Small intestine (tissue), 7 donors: Measurements from ENCODE around the gene CHCHD4. TPM values are rescaled to one million over a fixed set of nuclear protein-coding genes. Genes with fewer than 3 reads are reported as not detected.
"Not testable (repeated sequence)": the region's sequence is repeated elsewhere in the genome, so short reads cannot be mapped to it uniquely, and the experiment has no call there.

ENCODE experiments used
- DNase-seq, 2 donors: peaks; one replicate each; pipeline versions ENCODE4 v3.0.0 to v3.0.0-alpha.2; 2013
- FAIRE-seq: peaks from 2 replicates; lab custom pipeline; 2012; peaks lifted over from hg19 to GRCh38; lab: Jason Lieb, UNC
- H3K27ac ChIP-seq, 3 donors: one replicate each; pipeline ENCODE4 v1.5.1; 2013; ENCODE audit warnings: low read length in 2 of 3, mild to moderate bottlenecking in 2 of 3, control low read depth in 1 of 3, inconsistent platforms in 1 of 3, low read depth in 1 of 3, moderate library complexity in 1 of 3
- H3K27me3 ChIP-seq, 3 donors: one replicate each; pipeline ENCODE4 v1.6.1; 2013; ENCODE audit warnings: low read length in 3 of 3, inconsistent platforms in 1 of 3; ENCODE audit not compliant: control insufficient read depth in 3 of 3, insufficient read depth in 3 of 3
- H3K36me3 ChIP-seq, 3 donors: one replicate each; pipeline ENCODE4 v1.6.1; 2013; ENCODE audit warnings: low read length in 3 of 3, inconsistent platforms in 1 of 3, low read depth in 1 of 3, mild to moderate bottlenecking in 1 of 3, moderate library complexity in 1 of 3; ENCODE audit not compliant: control insufficient read depth in 3 of 3, insufficient read depth in 2 of 3
- H3K4me1 ChIP-seq, 3 donors: one replicate each; pipeline ENCODE4 v1.6.1; 2013; ENCODE audit warnings: low read length in 2 of 3, inconsistent platforms in 1 of 3, low read depth in 1 of 3, mild to moderate bottlenecking in 1 of 3, moderate library complexity in 1 of 3; ENCODE audit not compliant: control insufficient read depth in 3 of 3, insufficient read depth in 2 of 3
- H3K4me3 ChIP-seq, 3 donors: one replicate each; pipeline ENCODE4 v1.5.1; 2013; ENCODE audit warnings: low read length in 3 of 3, control low read depth in 1 of 3, inconsistent platforms in 1 of 3, low read depth in 1 of 3, mild to moderate bottlenecking in 1 of 3, moderate library complexity in 1 of 3
- H3K9me3 ChIP-seq, 2 donors: one replicate each; pipeline ENCODE4 v1.6.1; 2013; ENCODE audit warnings: low read depth in 1 of 2, low read length in 1 of 2; ENCODE audit not compliant: control insufficient read depth in 2 of 2, insufficient read depth in 1 of 2
- WGBS, 3 donors: extraction: QIAGEN DNeasy Blood & Tissue Kit; methylation state at CpG; one replicate each; pipeline ENCODE4 v1.1.7; 2013; 5-methylcytosine and 5-hydroxymethylcytosine counted together
- polyA plus RNA-seq, 4 donors: library from polyadenylated mRNA; stranded (reverse) in 3 of 4; unstranded in 1 of 4; fragments of 200-250 nt in 3 of 4; fragments of 120-200 nt in 1 of 4; gene quantifications; one replicate each; pipeline versions ENCODE4 v1.2.1 to v1.2.3, GENCODE V29; 2013
- donor health status: healthy with polysubstance abuse.
- donor health status: control.
- donor health status: control.
- donor health status: Bipolar disorder and iron deficiency.
- donor health status: healthy.

CHCHD4 gene
- polyA plus RNA-seq, 4 donors: 15.9 to 42.3 (median 26.5) TPM

DNA sequence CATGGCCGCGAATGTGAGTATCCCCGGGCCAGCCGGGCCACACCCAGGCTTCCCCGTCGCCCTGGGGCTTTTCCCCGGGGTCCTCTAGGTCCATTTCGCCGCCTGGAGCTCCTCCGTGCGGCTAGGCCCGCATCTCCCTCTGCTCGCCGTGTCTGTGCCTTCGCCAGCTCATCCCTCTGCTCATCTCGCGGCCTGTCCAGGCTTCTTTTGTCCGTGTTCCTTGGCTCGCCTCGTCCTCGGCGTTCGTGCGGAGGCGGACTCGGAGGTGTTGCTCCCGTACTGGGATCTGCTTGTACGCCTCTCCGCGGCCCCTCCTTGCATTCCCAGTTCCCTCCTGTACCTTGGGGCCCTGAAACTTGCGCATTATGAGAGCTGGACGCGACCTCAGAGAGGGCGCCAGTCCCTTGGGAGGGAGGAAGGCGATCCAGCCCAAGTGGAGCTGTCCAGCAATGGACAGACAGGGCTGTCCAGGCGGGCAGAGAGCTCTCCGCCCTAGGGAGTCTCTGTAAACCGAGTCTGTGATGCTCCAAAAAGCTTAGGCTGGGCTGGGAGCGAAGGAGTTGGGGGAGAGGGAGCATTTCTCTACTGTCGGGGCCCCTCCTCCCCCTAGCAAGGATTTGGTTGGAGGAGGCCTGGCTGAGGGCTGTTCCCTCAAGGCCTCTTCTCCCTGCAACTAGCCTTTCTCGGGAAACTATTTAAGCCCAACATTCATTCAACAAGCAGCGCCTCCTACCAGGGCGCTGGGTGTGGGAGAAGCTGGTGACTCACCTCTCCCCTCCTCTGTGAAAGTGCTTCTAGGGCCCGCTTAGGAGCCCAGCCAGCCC lies 735 bp upstream of the CHCHD4 start:
- FAIRE-seq (no peak), DNase-seq (peak; percentile 78 to 87)
- H3K27ac ChIP-seq: peak overlapping the region; percentile 68 to 94 (median 90)
- peaks cover 0 to 31% (median 2%) of the 10 kb centered on the region in 3 donors for H3K36me3 ChIP-seq
- H3K4me3 ChIP-seq: peak overlapping the region; percentile 80 to 97 (median 80)
- no peaks in the 10 kb centered on the region for H3K9me3 ChIP-seq
- WGBS, 3 donors: 0 to 1% (median 1%) methylated on average over 35 to 44 of the region's 44 CpGs
- peaks cover 8 to 43% (median 14%) of the 10 kb centered on the region in 3 donors for H3K4me1 ChIP-seq
- H3K27me3 ChIP-seq: no peaks in the 10 kb centered on the region

DNA sequence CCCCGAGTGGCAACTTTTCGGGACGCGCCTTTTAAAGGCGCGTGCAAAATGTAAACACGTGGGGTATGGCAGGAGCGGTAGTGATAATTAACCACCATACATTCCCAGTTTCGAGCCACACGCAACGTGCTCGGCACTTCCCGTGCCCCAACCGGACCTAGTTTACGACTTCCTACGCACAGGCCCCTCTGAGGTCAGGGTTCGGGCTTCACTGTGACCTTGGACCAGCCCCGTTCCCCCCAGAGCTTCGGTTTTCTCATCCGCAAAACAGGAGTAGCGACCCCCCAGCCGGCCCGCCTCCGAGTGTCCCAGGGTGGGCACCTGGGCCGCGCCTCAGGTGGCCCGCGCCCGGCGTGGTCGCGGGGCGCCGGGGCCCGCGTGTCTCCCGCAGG lies 451 bp downstream of the CHCHD4 start:
- 0 to 1% (median 0%) methylated on average over 35 to 37 of the region's 37 CpGs for WGBS, 3 donors
- peak overlapping the region; percentile 70 to 84 (median 80) for H3K4me3 ChIP-seq
- FAIRE-seq (no peak), DNase-seq (peak; percentile 80 to 86)
- H3K4me1 ChIP-seq: peaks cover 8 to 55% (median 14%) of the 10 kb centered on the region in 3 donors
- H3K36me3 ChIP-seq: peaks cover 0 to 29% (median 2%) of the 10 kb centered on the region in 3 donors
- peak overlapping the region; percentile 63 to 91 (median 80) for H3K27ac ChIP-seq
- H3K27me3 ChIP-seq: no peaks in the 10 kb centered on the region
- H3K9me3 ChIP-seq: no peaks in the 10 kb centered on the region

DNA sequence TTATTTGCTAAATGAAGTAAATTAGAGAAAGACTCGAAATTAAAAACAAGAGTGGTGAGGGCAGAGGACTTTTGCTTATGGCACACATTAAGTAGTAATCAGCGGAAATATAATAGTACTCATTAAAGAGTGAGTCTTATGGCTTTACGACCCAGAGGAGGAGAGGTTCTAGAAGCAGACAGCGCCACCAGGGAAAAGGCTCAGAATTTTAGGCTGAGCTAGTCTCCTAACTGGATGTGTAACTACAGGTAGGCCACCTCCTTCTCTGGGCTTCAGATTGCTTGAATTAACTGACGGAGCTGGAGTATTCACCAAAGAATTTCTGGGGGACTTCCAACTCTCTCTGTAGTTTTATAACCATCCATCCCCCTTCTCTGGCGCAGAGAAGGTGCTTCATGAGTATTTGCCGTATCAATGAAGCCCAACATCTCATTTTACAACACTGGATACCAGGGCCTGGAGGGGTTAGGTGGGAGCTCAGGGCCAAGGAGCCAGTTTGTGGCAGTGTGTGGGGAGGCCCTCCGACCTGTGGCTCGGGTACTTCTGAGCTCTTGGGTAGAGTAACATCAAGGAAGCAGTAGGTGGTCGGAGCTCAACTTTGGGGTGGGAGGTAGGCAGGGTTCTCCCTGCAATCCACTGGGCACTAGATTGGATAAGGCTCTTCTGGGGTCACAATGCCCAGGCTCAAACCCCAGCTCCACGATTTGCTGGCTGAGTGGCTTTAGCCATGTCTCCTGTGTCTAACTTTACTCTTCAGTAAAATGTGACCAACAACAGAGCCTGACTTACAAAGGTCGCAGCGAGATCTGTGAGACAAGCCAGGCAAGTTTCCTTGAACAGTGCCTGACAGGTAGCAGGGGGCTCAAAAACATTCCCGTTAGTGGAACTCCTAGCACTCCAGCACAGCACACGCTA lies 1.1 kb downstream of the CHCHD4 start:
- Histone ChIP-seq H3K4me3 (peak overlapping the region; percentile 70 to 84 (median 80)), H3K9me3 (no peaks in the 10 kb centered on the region), H3K27me3 (no peaks in the 10 kb centered on the region), H3K4me1 (peaks cover 8 to 58% (median 14%) of the 10 kb centered on the region in 3 donors), H3K36me3 (peaks cover 0 to 33% (median 0%) of the 10 kb centered on the region in 3 donors), H3K27ac (peak overlapping the region; percentile 63 to 91 (median 80))
- 20 to 39% (median 29%) methylated on average over 15 of the region's 15 CpGs for WGBS, 3 donors
- DNase-seq (no peak), FAIRE-seq (no peak)

DNA sequence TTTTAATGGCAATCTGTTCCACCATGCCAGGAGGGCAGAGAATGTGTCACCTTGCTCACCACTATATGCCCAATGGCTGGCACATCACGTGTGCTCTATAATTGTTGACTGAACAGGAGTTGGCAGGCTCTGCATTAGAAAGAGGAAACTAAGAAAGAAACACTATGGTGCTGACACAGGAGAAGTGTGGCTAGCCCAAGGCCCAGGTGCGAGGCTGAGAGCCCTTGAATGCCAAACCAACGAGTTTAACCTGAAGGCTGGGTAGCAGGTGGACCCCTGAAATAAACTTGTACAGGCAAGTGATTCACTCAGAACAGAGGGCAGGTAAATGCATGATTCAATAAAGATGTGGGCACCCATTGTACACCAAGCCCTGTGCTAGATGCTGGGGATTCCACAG lies 2.4 kb downstream of the CHCHD4 start:
- no peaks in the 10 kb centered on the region for H3K9me3 ChIP-seq
- peaks cover 0 to 32% (median 0%) of the 10 kb centered on the region in 3 donors for H3K36me3 ChIP-seq
- H3K4me3 ChIP-seq: no peak overlapping the region
- no peak overlapping the region for H3K27ac ChIP-seq
- peaks cover 8 to 60% (median 14%) of the 10 kb centered on the region in 3 donors for H3K4me1 ChIP-seq
- WGBS, 3 donors: 69 to 83% (median 82%) methylated on average over 3 of the region's 3 CpGs
- no peaks in the 10 kb centered on the region for H3K27me3 ChIP-seq
- FAIRE-seq (no peak), DNase-seq (no peak)

DNA sequence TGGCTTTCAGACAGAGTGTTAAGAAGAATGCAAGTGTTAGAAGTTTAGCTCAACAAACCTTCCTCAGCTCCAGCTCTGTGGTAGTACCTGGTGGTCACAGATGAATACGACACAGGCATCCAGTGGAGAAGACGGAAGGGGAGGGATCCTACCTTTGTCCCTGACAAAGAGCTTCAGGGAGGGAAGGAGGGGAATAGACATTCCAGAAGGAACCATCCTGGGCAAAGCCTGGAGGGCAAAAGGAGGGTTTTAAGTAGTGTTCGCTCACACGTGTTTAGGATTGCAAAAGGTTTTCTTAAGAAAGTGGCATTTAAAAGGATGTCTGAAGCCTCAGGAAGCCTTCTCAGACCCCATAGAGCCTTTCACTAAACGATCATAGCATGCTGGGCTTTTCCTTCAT lies 2.8 kb downstream of the CHCHD4 start:
- Histone ChIP-seq H3K27ac (no peak overlapping the region), H3K27me3 (no peaks in the 10 kb centered on the region), H3K36me3 (peaks cover 0 to 33% (median 0%) of the 10 kb centered on the region in 3 donors), H3K9me3 (no peaks in the 10 kb centered on the region), H3K4me1 (peaks cover 8 to 56% (median 12%) of the 10 kb centered on the region in 3 donors), H3K4me3 (no peak overlapping the region)
- FAIRE-seq: no peak
- DNase-seq: no peak
- WGBS, 3 donors: 83 to 91% (median 86%) methylated on average over 5 of the region's 5 CpGs

DNA sequence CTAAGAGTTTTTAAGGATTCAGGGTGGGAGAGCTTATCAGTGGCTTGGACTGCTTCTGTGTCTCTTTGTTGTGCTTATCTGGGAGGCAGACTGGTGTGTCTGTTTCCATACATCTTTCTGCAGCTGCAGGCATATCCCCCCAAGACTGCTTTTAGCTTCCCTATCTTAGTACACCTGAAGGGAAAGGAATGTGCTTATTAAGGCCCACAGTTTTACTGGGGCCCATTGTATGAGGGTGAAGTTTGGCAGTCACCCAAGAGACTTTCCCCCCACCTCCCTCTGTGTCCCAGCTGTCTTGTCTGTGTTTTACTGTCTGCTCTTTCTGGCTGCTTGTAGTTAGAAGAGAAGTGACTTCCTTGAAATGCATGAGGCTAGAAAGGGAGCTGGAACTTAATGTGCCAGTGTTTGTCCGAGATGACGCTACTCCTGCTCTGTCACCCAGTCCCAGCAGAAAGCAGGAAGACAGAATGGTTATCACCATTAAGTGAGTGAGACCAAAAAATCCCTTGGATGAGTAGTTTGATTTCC lies 3.7 kb downstream of the CHCHD4 start:
- H3K36me3 ChIP-seq: peaks cover 0 to 39% (median 0%) of the 10 kb centered on the region in 3 donors
- H3K27me3 ChIP-seq, H3K4me3 ChIP-seq, FAIRE-seq, H3K9me3 ChIP-seq, DNase-seq: not testable (repeated sequence)
- H3K27ac ChIP-seq: peak overlapping the region in 1 of 3 donors; percentile 32
- H3K4me1 ChIP-seq: peaks cover 2 to 48% (median 4%) of the 10 kb centered on the region in 3 donors
- WGBS, 3 donors: 55 to 88% (median 56%) methylated on average over 2 of the region's 2 CpGs

DNA sequence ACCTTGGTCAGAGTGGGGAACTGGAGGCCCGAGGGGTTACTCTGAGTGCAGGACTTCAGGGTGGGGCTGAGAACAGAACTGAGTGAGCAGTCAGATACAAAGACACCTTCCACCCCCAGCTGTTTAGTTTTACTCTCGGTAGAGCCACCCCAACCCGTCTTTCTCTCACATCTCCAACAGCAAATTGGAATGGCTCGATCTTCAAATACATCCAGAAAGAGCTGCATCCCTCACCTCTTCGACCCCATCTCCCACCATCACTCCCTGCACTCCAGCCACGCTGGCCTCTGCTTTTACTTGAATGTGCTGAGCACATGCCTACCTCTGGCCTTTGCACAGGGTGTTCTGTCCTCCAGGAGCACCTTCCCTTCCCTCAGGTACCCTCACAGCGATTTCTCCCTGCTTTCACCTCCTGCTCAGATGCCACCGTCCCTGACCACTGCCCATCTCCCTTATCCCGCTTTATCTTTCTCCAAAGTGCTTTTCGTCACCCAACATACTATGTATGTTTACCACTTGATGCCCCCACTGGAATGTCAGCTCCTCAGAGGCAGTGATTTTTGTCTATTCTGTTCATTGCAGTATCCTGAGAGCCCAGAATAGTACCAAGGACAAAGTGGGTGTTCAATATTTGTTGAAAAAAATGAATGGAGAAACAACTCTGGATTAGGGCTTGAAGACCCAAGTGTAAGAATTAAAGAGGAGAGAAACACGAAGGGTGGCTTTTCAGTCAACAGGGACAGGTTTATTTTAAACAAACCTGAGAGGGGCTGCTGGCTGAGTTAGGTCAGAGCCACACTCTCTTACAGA lies 4.4 kb downstream of the CHCHD4 start:
- Histone ChIP-seq H3K36me3 (peaks cover 0 to 41% (median 3%) of the 10 kb centered on the region in 3 donors), H3K4me1 (peaks cover 3 to 46% (median 4%) of the 10 kb centered on the region in 3 donors), H3K4me3 (no peak overlapping the region), H3K9me3 (no peaks in the 10 kb centered on the region), H3K27me3 (no peaks in the 10 kb centered on the region), H3K27ac (peak overlapping the region in 1 of 3 donors; percentile 56)
- WGBS, 3 donors: 88 to 94% (median 94%) methylated on average over 11 of the region's 11 CpGs
- DNase-seq (no peak), FAIRE-seq (no peak)
